B cell (primary cell): Measurements from ENCODE around the gene MDP1. TPM values are rescaled to one million over a fixed set of nuclear protein-coding genes. Genes with fewer than 3 reads are reported as not detected.

Source experiments
- ATAC-seq: fragments of 200-7000 bp; cut with Tn5 transposase; one replicate; pipeline ENCODE4 v1.10.0; 2021; ENCODE audit warnings: low read depth, mild to moderate bottlenecking, moderate number of reproducible peaks, moderate library complexity
- CTCF ChIA-PET: fragments of 350-600 bp; sonication (Branson Sonifier 250); formaldehyde crosslinking; loops from one replicate; lab custom pipeline; 2021; ENCODE audit warnings: antibody characterized with exemption, inconsistent platforms; lab: Charles Lee
- POLR2A ChIA-PET: fragments of 350-600 bp; sonication (Branson Sonifier 250); formaldehyde crosslinking; loops from one replicate; lab custom pipeline; 2021; ENCODE audit warnings: antibody characterized with exemption; lab: Charles Lee
- DNase-seq: peaks from one replicate; pipeline ENCODE4 v3.0.0; 2013
- H2AFZ ChIP-seq: 2 replicates; pipeline ENCODE4 v1.6.1; 2012; ENCODE audit warnings: mild to moderate bottlenecking, low read depth, low read length; ENCODE audit not compliant: insufficient read depth, poor library complexity, severe bottlenecking
- H3K27ac ChIP-seq, 2 donors: 1 replicate in 1 of 2; 2 replicates in 1 of 2; pipeline ENCODE4 v1.5.1; 2012 to 2013; ENCODE audit warnings: low read length in 2 of 2, mild to moderate bottlenecking in 2 of 2, moderate library complexity in 1 of 2
- H3K27me3 ChIP-seq, 4 experiments: fragments of 200-600 bp in 1 of 4; sonication (generic) in 1 of 4; replicated peaks in 1 of 4; 1 replicate in 2 of 4; 2 replicates in 2 of 4; pipeline versions ENCODE4 v1.6.1 to v1.7.0; 2013 to 2016; ENCODE audit warnings: low read length in 3 of 4, mild to moderate bottlenecking in 2 of 4, mixed read lengths in 1 of 4, moderate library complexity in 1 of 4; ENCODE audit not compliant: insufficient read depth in 4 of 4, control insufficient read depth in 3 of 4; ENCODE audit errors: control extremely low read depth in 1 of 4
- H3K36me3 ChIP-seq, 2 experiments: replicated peaks in 1 of 2; 1 replicate in 1 of 2; 2 replicates in 1 of 2; pipeline versions ENCODE4 v1.6.1 to v1.7.1; 2013; ENCODE audit warnings: low read length in 1 of 2; ENCODE audit not compliant: insufficient read depth in 2 of 2, control insufficient read depth in 1 of 2; ENCODE audit errors: control extremely low read depth in 1 of 2, extremely low read depth in 1 of 2
- H3K4me1 ChIP-seq, 2 donors: fragments of 200-600 bp in 1 of 2; sonication (generic) in 1 of 2; 1 replicate in 1 of 2; 2 replicates in 1 of 2; pipeline versions ENCODE4 v1.5.1 to v1.6.1; 2013 to 2017; ENCODE audit warnings: low read length in 2 of 2; ENCODE audit not compliant: control insufficient read depth in 2 of 2, insufficient read depth in 2 of 2
- H3K4me2 ChIP-seq: replicated peaks from 2 replicates; pipeline ENCODE3; 2012; ENCODE audit warnings: mild to moderate bottlenecking, low read depth, low read length; ENCODE audit not compliant: poor library complexity, severe bottlenecking
- H3K4me3 ChIP-seq, 5 experiments: fragments of 200-600 bp in 1 of 5; sonication (generic) in 1 of 5; 1 replicate in 3 of 5; 2 replicates in 2 of 5; pipeline versions ENCODE4 v1.5.1 to v1.7.0; 2011 to 2016; ENCODE audit warnings: low read length in 4 of 5, mild to moderate bottlenecking in 4 of 5, low read depth in 2 of 5, control low read depth in 1 of 5, moderate library complexity in 1 of 5; ENCODE audit not compliant: insufficient read depth in 1 of 5; ENCODE audit errors: control extremely low read depth in 1 of 5, extremely low read depth in 1 of 5
- H3K79me2 ChIP-seq: fragments of 200-600 bp; sonication (generic); one replicate; pipeline ENCODE4 v1.6.0; 2016; ENCODE audit warnings: low read length; ENCODE audit not compliant: control insufficient read depth, insufficient read depth
- H3K9ac ChIP-seq: fragments of 200-600 bp; sonication (generic); 2 replicates; pipeline ENCODE4 v1.6.1; 2017; ENCODE audit warnings: mild to moderate bottlenecking, low read length, moderate library complexity
- H3K9me3 ChIP-seq, 3 donors: one replicate each; pipeline versions ENCODE4 v1.6.1 to v1.7.1; 2013; ENCODE audit warnings: low read length in 2 of 3; ENCODE audit not compliant: control insufficient read depth in 2 of 3, insufficient read depth in 1 of 3; ENCODE audit errors: control extremely low read depth in 1 of 3
- H4K20me1 ChIP-seq: 2 replicates; pipeline ENCODE4 v1.6.0; 2012; ENCODE audit warnings: mild to moderate bottlenecking, low read length; ENCODE audit not compliant: insufficient read depth, control insufficient read depth, poor library complexity, severe bottlenecking
- H3K27ac Mint-ChIP-seq: one replicate; pipeline ENCODE4 v1.8.0; 2021; ENCODE audit warnings: mixed read lengths
- H3K27me3 Mint-ChIP-seq: one replicate; pipeline ENCODE4 v1.8.0; 2021; ENCODE audit warnings: mixed read lengths
- H3K4me1 Mint-ChIP-seq: one replicate; pipeline ENCODE4 v1.8.0; 2021; ENCODE audit warnings: mixed read lengths
- H3K4me3 Mint-ChIP-seq: one replicate; pipeline ENCODE4 v1.8.0; 2021; ENCODE audit warnings: mixed read lengths
- H3K9me3 Mint-ChIP-seq: one replicate; pipeline ENCODE4 v1.8.0; 2022; ENCODE audit warnings: mixed read lengths; ENCODE audit not compliant: insufficient read depth
- EZH2 ChIP-seq: IDR thresholded peaks from 2 replicates; pipeline ENCODE4 v1.6.1; 2012; ENCODE audit warnings: borderline replicate concordance, low read depth, mild to moderate bottlenecking, moderate library complexity, low read length; ENCODE audit not compliant: insufficient read depth, poor library complexity, severe bottlenecking
- WGBS: methylation state at CpG from one replicate; pipeline ENCODE4 v1.1.5; 2013; ENCODE audit warnings: missing lambda C conversion rate; ENCODE audit not compliant: insufficient coverage; 5-methylcytosine and 5-hydroxymethylcytosine counted together
- intact Hi-C: fragments of 100-400 bp; cut with micrococcal nuclease; formaldehyde crosslinking; loops from one replicate; pipeline ENCODE4 v1.10.0; 2022
- polyA plus RNA-seq: library from polyadenylated mRNA; depleted of rRNA; stranded (reverse); fragments of >200 nt; gene quantifications from 2 replicates; pipeline ENCODE4 v1.2.3, GENCODE V29; 2012
- total RNA-seq, 2 donors: library from RNA; stranded (reverse); fragments of 120-200 nt in 1 of 2; gene quantifications; 1 replicate in 1 of 2; 2 replicates in 1 of 2; pipeline versions ENCODE4 v1.2.3 to v1.2.4, GENCODE V29; 2013 to 2022
- TF ChIP-seq, protein P1 (sequence below): fragments of 200-600 bp; IDR thresholded peaks from one replicate; pipeline ENCODE4 v1.8.0; 2022; ENCODE audit warnings: antibody characterized with exemption, mild to moderate bottlenecking

Gene MDP1
- total and polyA plus RNA-seq, 2 donors (not counting 1 experiment from before 2014, with no cell fraction given) = 11.3 to 28.1 TPM

DNA sequence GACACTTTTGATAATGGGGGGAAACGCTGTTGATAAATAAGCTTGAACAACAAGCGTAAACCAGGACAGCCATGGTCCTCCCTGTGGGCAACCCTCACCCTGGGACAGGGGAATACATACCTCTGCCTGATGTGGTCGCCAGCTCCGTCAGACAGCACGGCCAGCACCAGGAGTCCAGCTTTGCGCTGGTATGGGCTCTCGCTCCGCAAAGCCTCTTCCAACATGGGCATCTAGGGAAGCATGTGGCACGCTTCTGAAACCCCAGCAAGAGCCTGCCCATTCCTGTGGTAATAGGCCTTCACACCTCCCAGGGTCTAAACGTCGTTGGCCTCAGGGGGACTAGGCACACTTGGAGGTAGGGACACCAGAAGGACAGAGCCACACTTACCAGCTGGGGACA lies 30.1 kb downstream of the MDP1 start:
- TF ChIP-seq, protein P1, sequence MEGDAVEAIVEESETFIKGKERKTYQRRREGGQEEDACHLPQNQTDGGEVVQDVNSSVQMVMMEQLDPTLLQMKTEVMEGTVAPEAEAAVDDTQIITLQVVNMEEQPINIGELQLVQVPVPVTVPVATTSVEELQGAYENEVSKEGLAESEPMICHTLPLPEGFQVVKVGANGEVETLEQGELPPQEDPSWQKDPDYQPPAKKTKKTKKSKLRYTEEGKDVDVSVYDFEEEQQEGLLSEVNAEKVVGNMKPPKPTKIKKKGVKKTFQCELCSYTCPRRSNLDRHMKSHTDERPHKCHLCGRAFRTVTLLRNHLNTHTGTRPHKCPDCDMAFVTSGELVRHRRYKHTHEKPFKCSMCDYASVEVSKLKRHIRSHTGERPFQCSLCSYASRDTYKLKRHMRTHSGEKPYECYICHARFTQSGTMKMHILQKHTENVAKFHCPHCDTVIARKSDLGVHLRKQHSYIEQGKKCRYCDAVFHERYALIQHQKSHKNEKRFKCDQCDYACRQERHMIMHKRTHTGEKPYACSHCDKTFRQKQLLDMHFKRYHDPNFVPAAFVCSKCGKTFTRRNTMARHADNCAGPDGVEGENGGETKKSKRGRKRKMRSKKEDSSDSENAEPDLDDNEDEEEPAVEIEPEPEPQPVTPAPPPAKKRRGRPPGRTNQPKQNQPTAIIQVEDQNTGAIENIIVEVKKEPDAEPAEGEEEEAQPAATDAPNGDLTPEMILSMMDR = no peak
- no peak for TF ChIP-seq EZH2
- no peak for ATAC-seq
- H3K9me3 Mint-ChIP-seq = no peaks in the 10 kb centered on the region
- CTCF ChIA-PET = interaction anchor here (0.8 to 1.5 kb wide), 2 partner anchors 12 to 147 kb away, joined by 3 read pairs; no protein-coding TSS in a partner anchor
- WGBS = 96% methylated on average over 11 of the region's 11 CpGs
- Histone ChIP-seq H3K9ac (no peak overlapping the region), H4K20me1 (no peaks in the 10 kb centered on the region), H3K4me1 (peaks cover 14 to 17% of the 10 kb centered on the region in 2 donors), H3K9me3 (no peaks in the 10 kb centered on the region), H3K36me3 (peaks cover 4 to 64% of the 10 kb centered on the region in 2 experiments), H3K4me2 (no peak overlapping the region), H3K4me3 (no peak overlapping the region), H3K27ac (no peak overlapping the region), H3K79me2 (peaks cover 34% of the 10 kb centered on the region), H3K27me3 (no peaks in the 10 kb centered on the region), H2AFZ (no peak overlapping the region)
- DNase-seq = no peak
- POLR2A ChIA-PET = interaction anchor here (1.0 kb wide), 1 partner anchor 10 kb away, joined by 3 read pairs; the partner anchor contains the start of gene TM9SF1
- H3K4me3 Mint-ChIP-seq = no peak overlapping the region
- peaks cover 25% of the 10 kb centered on the region for H3K4me1 Mint-ChIP-seq
- intact Hi-C loops = no loop called here
- no peaks in the 10 kb centered on the region for H3K27me3 Mint-ChIP-seq
- H3K27ac Mint-ChIP-seq = no peak overlapping the region

GRCh38 chr14:24185026-24185425 lies 30.8 kb downstream of the MDP1 start:
- Mint-ChIP-seq H3K9me3 (no peaks in the 10 kb centered on the region), H3K4me3 (no peak overlapping the region), H3K27ac (no peak overlapping the region), H3K27me3 (no peaks in the 10 kb centered on the region), H3K4me1 (peaks cover 27% of the 10 kb centered on the region)
- no peaks in the 10 kb centered on the region for H3K27me3 ChIP-seq
- H3K4me3 ChIP-seq = no peak overlapping the region
- H3K4me2 ChIP-seq = no peak overlapping the region
- DNase-seq (no peak), ATAC-seq (no peak)
- TF ChIP-seq, protein P1 = no peak
- TF ChIP-seq EZH2 = no peak
- no peaks in the 10 kb centered on the region for H3K9me3 ChIP-seq
- H3K4me1 ChIP-seq = peaks cover 14 to 17% of the 10 kb centered on the region in 2 donors
- H2AFZ ChIP-seq = no peak overlapping the region
- POLR2A ChIA-PET = interaction anchor here (0.8 kb wide), 1 partner anchor 23 kb away, joined by 6 read pairs; no protein-coding TSS in a partner anchor
- peaks cover 4 to 67% of the 10 kb centered on the region in 2 experiments for H3K36me3 ChIP-seq
- H4K20me1 ChIP-seq = no peaks in the 10 kb centered on the region
- CTCF ChIA-PET = no interaction called here
- no peak overlapping the region for H3K9ac ChIP-seq
- H3K27ac ChIP-seq = no peak overlapping the region
- H3K79me2 ChIP-seq = peaks cover 34% of the 10 kb centered on the region
- WGBS = 97% methylated on average over 5 of the region's 7 CpGs
- intact Hi-C loops = no loop called here
